ENCODE measurements around the gene AGRP.

Gene AGRP, protein sequence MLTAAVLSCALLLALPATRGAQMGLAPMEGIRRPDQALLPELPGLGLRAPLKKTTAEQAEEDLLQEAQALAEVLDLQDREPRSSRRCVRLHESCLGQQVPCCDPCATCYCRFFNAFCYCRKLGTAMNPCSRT

DNA sequence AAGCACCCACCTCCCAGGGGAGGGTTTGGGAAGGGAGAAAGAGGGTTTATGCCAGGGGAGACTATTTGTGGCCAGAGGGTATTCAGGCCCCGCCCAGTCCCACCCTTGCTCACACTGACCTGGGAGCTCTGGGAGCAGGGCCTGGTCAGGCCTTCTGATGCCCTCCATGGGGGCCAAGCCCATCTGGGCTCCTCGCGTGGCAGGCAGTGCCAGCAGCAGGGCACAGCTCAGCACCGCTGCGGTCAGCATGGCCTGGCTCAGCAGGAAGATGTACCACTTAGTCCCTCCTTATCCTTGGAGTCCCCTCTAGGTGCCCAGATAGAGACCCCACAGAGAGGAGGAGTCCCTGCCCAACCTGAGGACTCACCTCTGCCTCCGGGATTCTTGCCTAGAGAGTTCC is at the start of gene AGRP:
Gene AGRP, minus strand, starts transcription at position 398 of the 400 bp plus-strand sequence. Its CDS starts 149 bp downstream, at position 249.
- Mint-ChIP-seq H3K4me3 (peak within 1 kb of the TSS; percentile 91), H3K27me3 (ENCODE audit: low read depth) (no peaks in the 10 kb centered on the region), H3K36me3 (ENCODE audit: low read depth) (peaks cover 20% of the 10 kb centered on the region), H3K4me1 (ENCODE audit: low read depth) (peaks cover 22% of the 10 kb centered on the region), H3K27ac (peak within 1 kb of the TSS; percentile 96), H3K9me3 (no peaks in the 10 kb centered on the region)

DNA sequence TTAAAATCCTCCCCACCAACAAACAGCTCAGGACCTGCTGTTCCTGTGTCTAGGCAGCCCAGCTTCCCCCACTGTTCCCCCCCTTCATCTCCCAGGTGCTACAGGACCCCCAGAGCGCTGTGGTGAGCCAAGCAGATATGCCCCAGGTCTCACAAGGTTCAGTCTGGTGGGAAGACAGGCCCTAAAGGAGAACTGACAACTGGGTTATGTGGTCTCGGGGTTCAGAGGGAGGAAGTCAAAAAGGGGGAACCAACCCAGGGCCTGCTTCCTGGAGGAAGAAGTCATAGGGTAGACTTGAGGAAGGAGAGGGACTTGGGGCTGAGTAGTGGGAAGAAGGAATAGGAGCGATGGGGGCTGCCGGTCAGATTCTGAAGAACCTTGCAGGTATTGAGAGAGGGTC is 47.9 kb upstream of the AGRP start:
- Mint-ChIP-seq H3K4me1 (ENCODE audit: low read depth) (peaks cover 25% of the 10 kb centered on the region), H3K4me3 (no peak overlapping the region), H3K9me3 (no peaks in the 10 kb centered on the region), H3K27ac (no peak overlapping the region), H3K36me3 (ENCODE audit: low read depth) (peaks cover 2% of the 10 kb centered on the region), H3K27me3 (ENCODE audit: low read depth) (peaks cover 65% of the 10 kb centered on the region)

GRCh38 chr16:67530013-67530939 is 46.9 kb upstream of the AGRP start:
- H3K4me3 Mint-ChIP-seq, result peak overlapping the region; percentile 82
- H3K27me3 Mint-ChIP-seq (ENCODE audit: low read depth), result peaks cover 56% of the 10 kb centered on the region
- peaks cover 2% of the 10 kb centered on the region for H3K36me3 Mint-ChIP-seq (ENCODE audit: low read depth)
- no peak overlapping the region for H3K27ac Mint-ChIP-seq
- no peaks in the 10 kb centered on the region for H3K9me3 Mint-ChIP-seq
- peaks cover 23% of the 10 kb centered on the region for H3K4me1 Mint-ChIP-seq (ENCODE audit: low read depth)

- no peaks in the 10 kb centered on the region for H3K9me3 Mint-ChIP-seq
- H3K36me3 Mint-ChIP-seq (ENCODE audit: low read depth), result peaks cover 2% of the 10 kb centered on the region
- H3K27ac Mint-ChIP-seq, result no peak overlapping the region
- H3K27me3 Mint-ChIP-seq (ENCODE audit: low read depth), result peaks cover 52% of the 10 kb centered on the region
- H3K4me3 Mint-ChIP-seq, result peak overlapping the region; percentile 82
- peaks cover 21% of the 10 kb centered on the region for H3K4me1 Mint-ChIP-seq (ENCODE audit: low read depth)
Observed at GRCh38 chr16:67529582-67530012, 46.2 kb upstream of the AGRP start.

DNA sequence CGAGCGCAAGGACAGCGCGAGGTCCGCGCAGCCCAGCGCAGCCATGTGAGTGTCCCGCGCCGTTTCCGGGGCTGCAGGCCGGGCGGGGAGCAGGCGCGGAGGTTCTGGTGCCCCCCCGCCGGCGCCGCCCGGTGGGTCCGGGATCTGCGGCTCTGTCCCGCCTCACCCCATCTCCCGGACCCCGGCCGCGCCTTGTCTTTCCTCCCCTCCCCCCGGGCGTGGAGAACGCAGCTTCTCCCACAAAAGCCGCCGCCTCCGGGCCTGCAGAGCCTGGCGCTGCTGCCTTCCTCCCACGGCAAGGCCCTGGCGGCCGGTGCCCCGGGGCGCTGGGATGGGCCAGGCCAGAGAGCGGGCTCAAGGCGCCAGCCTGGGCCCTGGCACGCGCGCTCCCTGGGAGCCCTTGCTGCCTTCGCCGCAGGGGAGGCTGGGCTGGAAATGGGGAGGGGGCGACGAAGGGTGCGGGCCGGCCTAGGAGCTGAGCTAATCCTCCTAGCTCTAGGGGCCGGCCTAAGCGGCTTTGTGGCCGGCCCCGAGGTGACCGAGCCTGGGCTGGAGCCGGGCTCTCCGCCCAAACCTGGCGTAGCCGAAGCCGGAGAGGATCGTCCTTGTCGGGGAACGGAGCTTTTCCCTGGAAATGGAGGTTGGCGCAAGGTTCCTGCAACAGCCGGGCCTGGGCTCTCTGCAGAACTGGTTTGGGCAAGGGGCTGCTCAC is 45.7 kb upstream of the AGRP start:
- Mint-ChIP-seq H3K4me3 (peak overlapping the region; percentile 82), H3K27ac (no peak overlapping the region), H3K4me1 (ENCODE audit: low read depth) (peaks cover 21% of the 10 kb centered on the region), H3K27me3 (ENCODE audit: low read depth) (peaks cover 49% of the 10 kb centered on the region), H3K9me3 (no peaks in the 10 kb centered on the region), H3K36me3 (ENCODE audit: low read depth) (peaks cover 2% of the 10 kb centered on the region)

- H3K4me3 Mint-ChIP-seq, result peak within 1 kb of the TSS; percentile 82
- peaks cover 47% of the 10 kb centered on the region for H3K27me3 Mint-ChIP-seq (ENCODE audit: low read depth)
- peaks cover 20% of the 10 kb centered on the region for H3K4me1 Mint-ChIP-seq (ENCODE audit: low read depth)
- peaks cover 4% of the 10 kb centered on the region for H3K36me3 Mint-ChIP-seq (ENCODE audit: low read depth)
- no peaks in the 10 kb centered on the region for H3K9me3 Mint-ChIP-seq
- no peak within 1 kb of the TSS for H3K27ac Mint-ChIP-seq
Observed at GRCh38 chr16:67528222-67528869, 45.0 kb upstream of the AGRP start, which contains the start of gene RIPOR1. RIPOR1 (plus strand) TSS chr16:67528829; CDS start chr16:67538447, 9,618 bp downstream.

GRCh38 chr16:67526149-67526791 is 42.9 kb upstream of the AGRP start:
- Mint-ChIP-seq H3K27ac (no peak overlapping the region), H3K36me3 (ENCODE audit: low read depth) (peaks cover 4% of the 10 kb centered on the region), H3K4me3 (no peak overlapping the region), H3K27me3 (ENCODE audit: low read depth) (peaks cover 31% of the 10 kb centered on the region), H3K4me1 (ENCODE audit: low read depth) (peaks cover 26% of the 10 kb centered on the region), H3K9me3 (no peaks in the 10 kb centered on the region)

DNA sequence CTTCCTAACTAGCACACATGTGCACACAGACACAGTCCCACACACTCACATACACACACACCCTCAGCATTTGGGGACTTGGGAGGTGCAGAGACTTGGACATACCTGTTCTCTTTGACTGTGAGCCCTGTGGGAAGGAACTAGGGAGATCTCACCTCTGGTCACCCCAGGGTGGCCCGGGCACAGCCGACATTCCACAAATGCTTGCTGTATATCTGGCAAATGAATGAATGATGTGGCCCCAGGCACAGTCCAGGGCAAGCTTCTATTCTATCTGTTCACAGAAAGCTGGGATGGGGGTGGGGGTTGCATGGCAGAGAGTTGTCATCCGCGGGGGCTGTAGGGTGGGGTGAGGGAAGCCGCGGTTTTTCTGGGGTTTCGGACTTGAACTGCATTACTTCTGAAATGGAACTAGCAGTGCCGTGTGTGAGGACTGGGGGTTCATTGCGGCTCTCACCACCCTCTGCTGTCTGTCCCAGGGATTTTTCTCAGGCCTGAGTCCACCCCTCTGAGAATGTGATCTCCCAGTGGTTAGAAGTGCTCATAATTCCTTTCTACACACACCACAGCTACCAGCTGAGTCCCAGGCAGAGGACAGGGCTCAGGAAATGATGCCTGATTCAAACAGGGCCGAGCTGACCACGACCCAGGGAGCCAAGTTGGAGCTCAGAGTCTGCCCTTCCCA is 42.0 kb upstream of the AGRP start:
- Mint-ChIP-seq H3K4me1 (ENCODE audit: low read depth) (peaks cover 25% of the 10 kb centered on the region), H3K27me3 (ENCODE audit: low read depth) (peaks cover 24% of the 10 kb centered on the region), H3K36me3 (ENCODE audit: low read depth) (peaks cover 4% of the 10 kb centered on the region), H3K4me3 (no peak overlapping the region), H3K27ac (no peak overlapping the region), H3K9me3 (no peaks in the 10 kb centered on the region)

DNA sequence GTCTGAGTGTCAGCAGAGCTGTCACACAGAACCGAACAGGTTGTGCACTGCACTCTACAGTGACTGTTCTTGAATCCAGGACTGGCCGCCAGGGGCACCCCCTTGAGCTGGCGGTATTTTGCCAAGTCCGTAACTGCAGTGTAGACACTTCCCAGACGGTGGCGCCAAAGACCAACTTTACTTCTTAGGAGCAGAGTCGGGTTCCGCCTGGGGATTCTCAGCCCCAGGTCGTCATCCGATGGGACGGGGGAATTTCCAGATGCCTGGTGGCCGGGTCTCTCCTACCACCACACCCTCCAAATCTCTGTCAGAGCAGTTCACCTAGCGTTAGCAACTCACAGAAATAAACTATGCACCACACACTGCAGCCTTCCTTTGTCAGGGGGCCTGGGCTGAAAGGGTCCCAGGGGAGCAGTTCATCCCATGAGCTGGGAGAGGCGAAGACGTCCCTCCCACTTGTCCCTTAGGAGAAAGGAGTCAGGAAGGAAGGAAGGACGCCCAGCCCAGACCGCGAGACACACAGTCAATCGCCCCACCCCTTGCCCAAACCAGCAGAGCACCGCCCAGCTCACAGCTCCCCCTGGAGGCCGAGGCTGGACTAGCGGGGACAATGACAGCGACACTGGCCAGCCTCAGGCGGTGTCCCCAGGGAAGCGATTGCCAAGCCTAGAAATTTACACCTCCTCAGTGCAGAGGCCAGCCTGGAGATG is 37.9 kb upstream of the AGRP start:
- peaks cover 11% of the 10 kb centered on the region for H3K27me3 Mint-ChIP-seq (ENCODE audit: low read depth)

DNA sequence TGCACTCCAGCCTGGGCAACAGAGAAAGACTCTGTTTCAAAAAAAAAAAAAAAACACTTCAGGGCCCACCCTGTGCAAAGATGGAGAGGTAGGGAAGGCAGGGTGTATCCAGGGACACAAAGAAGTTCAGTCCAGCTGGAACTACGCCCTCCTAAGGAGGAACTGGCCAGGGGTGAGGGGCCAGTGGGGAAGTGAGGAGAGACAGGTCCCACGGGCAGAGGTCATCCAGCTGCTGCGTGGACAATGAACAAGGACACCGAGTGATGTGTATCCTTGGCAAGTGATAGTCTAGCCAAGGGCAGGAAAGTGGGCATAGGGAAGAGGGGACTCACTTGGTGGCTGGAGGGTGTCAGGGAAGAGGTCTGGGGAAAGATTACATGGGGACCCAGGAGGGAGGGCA is 35.9 kb upstream of the AGRP start:
- peaks cover 2% of the 10 kb centered on the region for H3K36me3 Mint-ChIP-seq (ENCODE audit: low read depth)
- H3K9me3 Mint-ChIP-seq, result no peaks in the 10 kb centered on the region
- peaks cover 11% of the 10 kb centered on the region for H3K27me3 Mint-ChIP-seq (ENCODE audit: low read depth)
- H3K27ac Mint-ChIP-seq, result peak overlapping the region; percentile 66
- peaks cover 30% of the 10 kb centered on the region for H3K4me1 Mint-ChIP-seq (ENCODE audit: low read depth)
- no peak overlapping the region for H3K4me3 Mint-ChIP-seq

More for the DNA sequence above, 37.9 kb upstream of the AGRP start:
- H3K4me3 Mint-ChIP-seq, result peak overlapping the region; percentile 91
- H3K36me3 Mint-ChIP-seq (ENCODE audit: low read depth), result peaks cover 2% of the 10 kb centered on the region
- no peaks in the 10 kb centered on the region for H3K9me3 Mint-ChIP-seq
- H3K27ac Mint-ChIP-seq, result peak overlapping the region; percentile 100
- peaks cover 26% of the 10 kb centered on the region for H3K4me1 Mint-ChIP-seq (ENCODE audit: low read depth)

DNA sequence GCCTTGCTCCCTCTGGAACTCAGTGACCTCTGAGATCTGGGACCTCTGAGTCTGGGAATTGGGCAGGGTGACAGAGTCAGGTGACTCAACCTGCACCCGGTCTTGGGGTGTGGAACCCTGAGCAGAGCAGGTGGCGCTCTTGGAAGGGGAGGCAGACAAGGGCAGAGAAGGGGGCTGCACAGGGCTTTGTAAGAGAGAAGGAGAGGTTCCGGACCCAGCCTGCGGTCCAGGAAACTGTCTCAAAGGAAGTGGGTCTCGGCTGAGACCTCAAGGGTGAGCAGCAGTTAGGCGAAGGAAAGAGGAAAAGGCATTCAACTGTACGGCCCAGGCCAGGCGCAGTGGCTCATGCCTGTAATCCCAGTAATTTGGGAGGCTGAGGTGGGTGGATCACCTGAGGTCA is 35.3 kb upstream of the AGRP start:
- Mint-ChIP-seq H3K9me3 (no peaks in the 10 kb centered on the region), H3K4me3 (no peak overlapping the region), H3K27me3 (ENCODE audit: low read depth) (peaks cover 11% of the 10 kb centered on the region), H3K36me3 (ENCODE audit: low read depth) (no peaks in the 10 kb centered on the region), H3K4me1 (ENCODE audit: low read depth) (peaks cover 28% of the 10 kb centered on the region), H3K27ac (peak overlapping the region; percentile 27)

- Mint-ChIP-seq H3K4me3 (no peak overlapping the region), H3K27me3 (ENCODE audit: low read depth) (peaks cover 11% of the 10 kb centered on the region), H3K4me1 (ENCODE audit: low read depth) (peaks cover 26% of the 10 kb centered on the region), H3K9me3 (no peaks in the 10 kb centered on the region), H3K36me3 (ENCODE audit: low read depth) (no peaks in the 10 kb centered on the region), H3K27ac (no peak overlapping the region)
Observed at GRCh38 chr16:67517661-67518423, 34.5 kb upstream of the AGRP start.
